Fibroblast of skin of abdomen (primary cell): ENCODE results near the gene DNM3.

Experiments
- DNase-seq: peaks from one replicate; pipeline ENCODE4 v3.0.0-alpha.2; 2013

DNM3 gene

DNA sequence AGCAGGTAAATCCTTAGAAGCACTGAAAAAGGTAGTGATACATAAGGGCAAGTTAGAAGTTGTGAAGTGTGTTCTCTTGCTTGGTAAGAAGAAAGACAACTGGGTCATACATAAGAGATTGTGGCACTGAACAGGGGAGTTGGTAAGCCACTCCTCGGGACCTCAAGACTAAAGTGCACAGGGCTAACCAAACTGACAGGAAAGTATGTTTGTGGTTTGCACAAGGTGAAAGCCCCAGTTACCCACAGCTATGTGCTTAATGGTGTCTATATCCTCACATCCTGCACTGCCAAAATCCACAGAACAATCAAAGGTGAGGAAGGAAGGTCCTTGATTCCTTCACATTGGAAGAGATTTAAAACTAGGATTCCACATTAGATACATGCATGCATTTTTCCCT lies 276.5 kb downstream of the DNM3 start:
- no peak for DNase-seq

DNA sequence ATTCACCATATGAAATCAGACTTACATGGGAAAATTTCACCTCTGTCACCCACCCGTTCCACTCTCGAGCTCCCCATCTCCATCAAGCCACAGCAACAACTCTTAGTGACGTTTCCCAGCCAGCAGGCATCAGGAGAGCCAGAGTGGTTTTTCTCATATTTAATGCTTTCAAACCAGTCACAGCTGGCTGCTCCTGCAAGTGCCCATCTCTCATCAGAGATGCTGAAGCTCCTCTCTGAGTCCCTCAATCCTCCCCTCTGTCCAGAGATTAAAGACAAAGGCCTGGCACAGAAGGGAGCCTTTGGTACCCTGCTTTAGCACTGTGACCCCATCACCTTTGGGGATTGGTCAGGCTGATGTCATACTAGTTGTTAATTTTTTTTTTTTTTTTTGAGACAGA lies 277.3 kb downstream of the DNM3 start:
- no peak for DNase-seq

DNA sequence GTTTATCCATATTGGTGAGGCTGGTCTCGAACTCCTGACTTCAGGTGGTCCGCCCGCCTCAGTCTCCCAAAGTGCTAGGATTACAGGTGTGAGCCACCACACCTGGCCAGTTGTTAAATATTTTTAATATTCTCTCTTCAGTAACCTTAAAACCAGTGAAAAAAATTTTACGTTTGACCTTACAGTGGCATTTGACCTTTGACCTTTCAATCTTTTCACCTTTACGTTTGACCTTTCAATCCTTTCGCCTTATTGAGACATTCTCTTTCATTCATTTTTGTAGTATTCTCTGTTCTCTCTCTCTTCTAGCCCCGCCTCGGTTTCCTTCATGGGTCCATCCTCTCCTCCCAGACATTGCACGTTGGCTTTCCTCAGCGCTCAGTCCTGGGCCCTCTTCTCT lies 277.9 kb downstream of the DNM3 start:
- DNase-seq, result no peak

DNA sequence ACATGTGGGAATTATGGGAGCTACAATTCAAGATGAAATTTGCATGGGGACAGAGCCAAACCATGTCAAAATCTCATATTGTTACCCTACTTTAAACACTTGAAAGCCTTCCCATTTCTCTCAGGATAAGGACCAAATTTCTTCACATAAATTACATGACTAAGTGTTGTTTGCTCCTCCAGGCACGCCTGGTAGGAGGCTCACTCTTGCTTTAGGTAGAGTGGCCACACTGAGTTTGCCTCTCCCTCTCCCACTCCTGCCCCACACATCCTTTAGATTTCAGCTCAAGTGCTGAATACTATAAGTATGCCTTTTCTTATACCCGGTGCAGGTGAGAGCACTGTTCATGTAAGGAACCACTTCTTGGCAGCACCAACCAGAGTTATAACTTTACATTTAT lies 279.1 kb downstream of the DNM3 start:
- no peak for DNase-seq

DNA sequence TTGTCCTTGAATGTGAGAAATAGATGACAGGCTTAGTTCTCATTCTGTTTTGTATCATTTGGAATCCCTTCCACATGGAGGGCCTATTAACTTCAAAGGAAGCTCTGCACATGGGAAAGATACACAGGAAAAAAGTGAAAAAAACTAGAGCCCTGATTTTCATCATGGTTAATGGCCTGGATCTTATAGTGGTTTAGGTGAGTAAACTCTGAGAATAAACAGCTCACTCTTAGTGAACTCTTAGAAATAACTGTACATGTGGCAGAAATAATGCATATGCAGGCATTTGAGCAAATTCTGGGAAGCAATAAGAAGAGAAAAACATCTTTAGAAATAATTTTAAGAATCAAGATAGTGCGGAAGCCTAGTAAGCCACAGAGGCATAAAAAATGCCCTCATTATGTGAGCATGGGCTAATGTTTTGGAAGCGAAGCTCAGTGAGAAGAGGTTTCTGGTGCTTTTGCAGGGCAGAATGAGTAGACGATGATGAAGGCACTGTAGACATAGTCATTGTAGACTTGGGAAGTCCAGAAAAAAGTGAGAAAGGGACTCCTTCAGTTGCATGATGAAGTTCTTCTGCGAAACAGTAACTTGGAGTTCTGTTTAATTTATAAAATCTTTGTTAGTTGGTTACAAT lies 279.9 kb downstream of the DNM3 start:
- DNase-seq, result no peak

DNA sequence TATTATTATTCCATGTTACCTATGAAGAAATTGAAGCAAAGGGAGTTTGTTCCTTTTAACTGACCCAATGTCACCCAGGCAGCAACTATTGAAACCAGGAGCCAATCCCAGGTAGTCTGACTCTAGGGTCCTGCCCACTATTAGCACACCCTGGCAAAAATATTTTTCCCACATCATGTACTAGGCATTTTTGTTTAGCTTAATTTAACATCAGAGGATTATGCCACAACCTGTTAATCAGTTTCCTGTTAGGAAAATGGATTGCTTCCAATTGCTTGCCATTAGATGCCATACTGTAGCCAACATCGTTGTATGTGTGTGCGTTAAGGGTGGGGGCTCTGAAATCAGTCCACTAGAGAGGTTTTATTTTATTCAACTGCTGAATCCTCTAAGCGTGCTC lies 281.1 kb downstream of the DNM3 start:
- DNase-seq, result no peak

DNA sequence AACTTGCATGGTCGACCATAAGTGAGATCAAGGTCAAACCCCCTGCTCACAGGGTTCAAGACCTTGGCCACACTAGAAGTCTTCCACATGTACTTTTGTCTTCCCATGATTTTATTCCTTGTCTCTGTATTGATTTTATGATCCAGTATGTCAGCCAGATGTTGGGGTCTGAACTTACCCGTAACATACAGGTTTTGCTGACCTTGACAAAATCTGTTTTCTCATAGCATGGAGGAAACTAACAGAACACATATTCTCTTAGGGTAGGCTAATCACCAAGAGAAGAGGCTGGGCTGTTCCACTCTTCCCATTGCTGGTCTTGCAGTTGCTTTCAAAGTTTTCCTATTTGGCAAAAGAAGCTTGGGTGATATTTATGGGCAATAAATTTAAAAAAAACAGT lies 284.0 kb downstream of the DNM3 start:
- no peak for DNase-seq

DNA sequence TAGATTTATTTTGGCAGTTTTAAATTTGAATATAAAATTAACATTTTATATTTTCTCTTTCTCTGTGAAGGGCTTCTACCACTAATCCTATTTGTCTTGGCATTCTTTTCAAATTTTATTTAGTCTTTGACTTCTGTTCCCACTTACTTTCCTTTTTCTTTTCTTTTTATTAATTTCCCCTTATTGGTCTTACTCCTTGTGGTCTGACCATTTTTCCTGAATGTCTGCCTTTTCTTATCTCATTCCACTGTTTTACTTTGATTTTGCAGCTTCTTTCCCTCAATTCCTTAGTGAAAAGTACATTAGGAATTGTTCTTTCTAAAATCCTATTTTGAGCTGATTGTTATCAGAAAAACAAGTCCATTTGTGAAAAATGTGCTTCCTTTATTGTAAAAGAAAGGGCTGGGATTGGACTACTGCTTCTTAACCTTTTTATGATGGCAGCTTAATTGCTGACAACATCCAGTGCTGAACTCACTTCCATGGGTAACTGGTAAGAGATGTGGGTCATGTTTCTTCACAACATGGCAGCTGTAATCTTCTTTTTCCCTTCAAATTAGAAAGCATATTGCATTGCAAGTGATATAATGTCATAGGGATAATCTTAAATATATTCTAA lies 284.6 kb downstream of the DNM3 start:
- DNase-seq, result no peak

DNA sequence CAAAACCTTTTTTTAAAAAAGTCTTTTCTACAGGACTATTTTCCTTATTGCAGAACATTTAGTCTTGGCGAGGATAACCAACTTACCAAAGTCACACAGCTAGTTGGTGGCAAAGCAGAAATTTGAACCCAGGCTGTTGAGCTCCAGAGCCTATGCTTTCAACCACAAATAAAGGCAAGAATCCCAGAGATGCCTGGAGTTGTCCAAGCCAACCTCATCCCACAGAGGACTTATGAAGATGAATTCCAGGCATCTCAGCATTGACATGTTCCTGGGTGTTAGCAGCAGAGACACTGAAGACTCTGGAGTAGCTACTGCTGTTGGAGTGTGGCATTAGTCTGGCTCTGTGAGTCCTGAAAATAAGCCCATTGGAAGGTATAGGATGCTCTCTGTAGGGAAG lies 291.5 kb downstream of the DNM3 start:
- no peak for DNase-seq

DNA sequence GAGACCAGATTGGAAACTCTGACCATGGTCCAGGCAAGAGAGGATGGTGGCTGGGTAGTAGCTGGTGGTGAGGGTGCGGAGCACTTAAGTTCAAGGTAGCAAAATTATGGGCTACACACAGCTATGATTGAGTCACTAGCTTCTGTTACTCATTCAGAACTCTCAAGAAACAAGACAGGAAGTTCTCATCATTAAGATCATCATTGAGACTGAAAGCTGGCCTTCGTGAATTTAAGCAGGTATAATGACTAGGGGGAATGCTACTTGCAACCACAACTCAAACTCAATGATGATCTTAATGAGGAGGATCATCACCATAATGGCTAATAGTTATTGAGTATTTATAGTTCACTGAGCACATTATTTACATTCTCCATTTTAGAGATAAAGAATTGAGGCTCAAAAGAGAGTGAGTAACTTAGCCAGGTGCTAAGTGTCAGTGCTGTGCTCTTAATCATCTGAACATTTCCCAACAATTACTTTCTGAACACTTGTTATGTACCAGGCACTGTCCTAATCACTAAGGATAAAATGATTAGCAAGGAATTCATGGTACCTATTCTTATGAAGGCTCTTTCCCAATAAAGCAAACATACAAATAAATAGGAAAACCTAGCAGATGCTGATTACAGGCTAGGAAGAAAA lies 292.9 kb downstream of the DNM3 start:
- no peak for DNase-seq

DNA sequence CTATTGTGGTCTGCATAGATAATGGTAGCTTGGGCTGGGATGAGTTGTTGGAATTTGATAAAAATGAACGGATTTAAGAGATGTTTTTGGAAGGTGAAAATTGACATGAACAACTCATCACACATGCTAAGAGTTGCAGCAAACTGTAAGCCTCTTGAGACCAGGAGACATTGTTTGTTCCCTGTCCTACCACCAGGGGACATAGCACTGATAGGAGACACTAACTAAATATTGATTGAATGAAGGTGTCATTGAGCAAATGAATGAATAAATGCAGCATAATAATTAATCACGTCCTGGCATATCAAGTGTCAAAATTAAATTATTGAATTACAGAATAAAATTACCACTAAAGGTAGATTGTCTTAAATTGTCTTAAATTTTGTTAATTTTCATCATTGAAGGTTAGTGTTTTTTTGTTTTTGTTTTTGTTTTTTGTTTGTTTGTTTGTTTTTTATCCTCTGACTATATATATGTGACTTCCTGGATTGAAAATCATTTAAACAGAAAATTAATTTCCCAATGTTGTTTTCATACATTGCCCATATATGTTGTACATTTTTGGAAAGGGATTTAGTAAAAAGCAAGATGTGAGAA lies 293.9 kb downstream of the DNM3 start:
- no peak for DNase-seq

DNA sequence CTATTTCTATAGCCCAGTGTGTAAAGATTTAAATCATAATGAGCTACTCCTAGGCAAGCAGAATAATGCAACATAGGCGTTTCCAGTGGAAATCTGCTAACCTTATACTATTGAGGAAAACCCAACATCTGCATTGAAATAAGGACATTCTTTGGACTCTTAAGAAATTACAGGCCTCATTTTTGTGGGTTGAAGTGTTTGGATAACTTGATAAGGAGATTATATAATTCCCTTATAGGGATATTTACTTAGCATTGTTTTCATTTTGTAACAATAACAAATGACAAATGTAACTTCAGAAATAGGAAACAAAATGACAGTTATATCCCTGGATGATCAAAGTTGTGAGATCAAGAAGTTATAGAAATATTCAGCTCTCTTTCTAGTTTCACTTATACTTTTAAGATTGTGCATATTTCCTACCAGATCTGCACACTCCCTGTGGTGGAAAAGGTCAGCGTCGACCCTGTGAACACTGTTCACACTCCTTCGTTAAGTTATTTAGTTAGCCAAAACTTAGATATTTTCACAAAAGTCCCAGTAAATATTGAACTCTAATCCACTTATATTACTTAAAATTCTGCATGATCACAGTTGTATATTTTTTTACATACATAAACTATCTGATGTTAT lies 294.8 kb downstream of the DNM3 start:
- DNase-seq, result peak; percentile 85

DNA sequence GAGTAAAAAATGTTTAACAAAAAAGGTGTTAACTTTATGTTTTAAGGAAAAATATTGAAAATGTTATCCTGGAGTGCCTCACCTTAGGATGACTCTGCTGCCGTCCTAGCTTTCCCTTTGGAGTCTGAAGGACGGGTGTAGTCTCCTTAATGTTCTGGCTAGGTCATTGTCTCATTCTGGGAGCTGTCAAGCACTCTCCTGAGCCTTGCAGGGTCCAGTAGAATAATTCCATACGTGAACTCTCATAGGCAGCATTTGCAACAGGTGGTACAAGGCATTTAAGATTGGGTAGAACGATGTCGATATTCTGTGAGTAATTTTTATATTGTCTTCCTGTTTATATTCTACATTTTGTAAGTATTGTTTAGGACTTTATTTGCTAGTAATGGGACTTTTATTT lies 295.6 kb downstream of the DNM3 start:
- no peak for DNase-seq

DNA sequence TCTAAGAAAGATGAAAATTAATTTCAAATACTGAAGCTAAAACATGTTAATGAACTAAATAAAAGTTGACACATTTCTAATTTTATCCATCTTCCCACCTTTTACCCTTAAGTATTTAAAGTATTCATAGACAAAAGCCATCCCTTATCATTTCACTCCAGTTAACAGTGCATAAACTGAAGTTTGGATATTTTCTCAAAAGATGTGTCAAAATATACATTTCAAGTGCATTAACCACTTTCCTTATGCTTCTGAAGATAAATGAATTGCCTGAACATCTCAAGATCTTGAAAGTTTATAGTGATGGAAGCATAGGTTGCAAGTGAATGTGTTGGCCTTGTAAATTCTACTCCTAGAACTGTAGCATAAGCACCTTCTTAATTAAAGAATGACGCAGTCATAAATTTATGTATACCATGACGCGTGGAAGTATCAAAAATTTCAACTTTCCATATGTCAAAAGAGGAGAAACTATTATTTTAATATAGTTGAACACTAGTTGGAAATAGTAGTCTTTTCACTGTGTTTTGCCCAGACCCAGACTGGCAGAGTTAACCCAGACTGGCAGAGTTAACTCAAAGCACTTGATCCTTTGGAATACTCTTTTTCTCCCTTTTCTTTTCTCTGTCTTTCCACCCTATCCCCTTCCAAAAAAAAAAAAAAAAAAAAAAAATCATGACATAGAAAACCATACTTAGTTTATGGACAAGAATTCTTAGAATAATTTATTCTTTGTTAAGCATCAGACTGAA lies 296.6 kb downstream of the DNM3 start:
- no peak for DNase-seq

DNA sequence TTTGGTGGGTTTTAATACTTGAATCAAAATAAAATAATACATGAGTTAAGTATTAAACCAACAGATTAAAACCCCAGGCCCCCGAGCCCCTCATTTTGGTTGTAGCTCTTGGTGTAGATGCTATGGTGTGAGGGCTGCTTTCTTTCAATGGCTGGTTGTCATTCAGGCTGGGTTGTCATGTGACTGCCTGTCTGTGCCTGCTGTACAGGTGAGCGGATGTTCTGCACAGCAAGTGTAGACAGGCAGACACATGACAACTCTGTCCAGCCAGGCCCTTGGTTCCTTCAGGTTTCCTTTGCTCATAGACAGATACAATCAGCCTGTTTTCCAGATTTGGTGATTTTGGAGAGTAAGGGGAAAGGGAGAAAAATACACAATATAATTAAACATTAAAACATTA lies 297.3 kb downstream of the DNM3 start:
- no peak for DNase-seq

DNA sequence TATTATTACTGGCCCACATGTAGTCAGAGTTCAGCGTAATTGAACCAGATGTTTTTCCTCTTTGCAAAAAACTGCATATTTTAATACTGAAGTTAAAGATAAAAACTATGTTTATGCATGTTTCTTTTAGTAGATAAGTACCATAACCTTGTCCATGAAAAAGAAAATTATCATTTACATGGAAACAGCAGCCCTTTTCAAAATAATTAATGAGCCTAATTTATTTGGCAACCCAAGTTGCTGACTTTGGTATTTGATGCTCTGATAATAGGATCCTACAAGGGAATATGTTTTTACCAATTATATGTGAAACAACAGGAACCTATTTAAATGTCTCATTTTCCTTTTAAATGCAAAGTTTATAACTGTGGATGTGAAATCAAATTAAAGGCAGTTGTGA lies 297.9 kb downstream of the DNM3 start:
- DNase-seq, result no peak

DNA sequence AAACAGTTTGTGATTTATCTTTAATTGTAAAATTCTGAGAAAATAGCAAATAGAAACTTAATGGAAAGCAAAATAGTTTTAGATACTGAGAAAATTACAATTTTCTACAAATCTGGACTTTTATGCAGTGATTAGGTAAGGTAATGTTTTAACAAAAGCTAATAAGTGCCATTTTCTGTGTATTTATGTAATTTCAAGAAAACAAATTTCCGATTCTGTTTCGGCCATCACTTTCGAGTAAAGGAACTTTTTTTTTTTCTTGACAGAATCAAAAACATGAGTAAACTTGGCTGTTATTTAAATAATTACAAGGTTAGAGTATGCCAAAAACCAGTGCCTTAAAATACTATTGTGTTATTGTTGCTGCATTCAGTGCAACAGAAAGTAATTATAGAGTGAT lies 298.8 kb downstream of the DNM3 start:
- DNase-seq, result no peak

DNA sequence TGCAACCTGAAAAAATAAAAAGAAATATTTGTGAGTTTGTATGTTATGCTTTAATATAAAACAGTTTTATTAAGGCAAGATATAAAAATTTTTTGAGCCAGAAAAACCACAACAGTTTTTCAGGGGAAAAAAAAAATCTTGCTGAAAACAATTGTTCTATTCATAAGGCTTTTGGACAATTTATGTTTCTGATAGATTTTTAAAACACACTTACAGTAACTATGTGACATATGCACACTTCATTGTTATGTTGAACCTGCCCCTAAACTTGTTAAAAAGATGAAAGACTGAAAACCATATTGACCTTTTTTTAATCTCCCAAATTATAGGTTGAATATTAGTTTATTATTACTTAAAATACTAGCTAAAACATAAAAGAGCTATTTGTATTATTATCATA lies 299.3 kb downstream of the DNM3 start:
- DNase-seq, result no peak

DNA sequence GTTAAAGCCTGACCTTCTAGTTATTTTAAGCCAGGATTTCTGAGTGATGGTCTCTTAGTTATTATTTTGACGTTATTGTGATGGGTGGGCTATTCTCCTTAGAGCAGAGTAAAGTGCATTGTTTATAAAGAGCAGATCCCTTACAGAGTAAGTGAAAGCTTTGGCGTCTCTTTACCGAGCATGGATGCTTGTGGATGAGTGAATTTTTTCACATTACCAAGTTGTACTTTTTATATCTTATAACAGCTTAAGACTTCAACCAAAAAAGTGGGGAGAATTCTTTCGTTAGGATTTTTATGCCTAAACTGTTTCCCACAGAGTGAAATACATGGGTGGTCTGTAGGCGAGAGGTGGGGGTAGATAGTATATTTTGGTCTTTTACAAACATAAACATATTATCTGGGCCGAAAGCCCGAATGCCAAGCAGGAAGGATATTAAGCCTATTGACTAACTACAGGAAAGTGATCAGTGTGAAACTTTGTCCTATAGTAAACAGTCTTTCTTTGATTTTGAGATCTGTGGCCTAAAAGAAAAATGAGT lies 300.1 kb downstream of the DNM3 start:
- DNase-seq, result no peak

DNA sequence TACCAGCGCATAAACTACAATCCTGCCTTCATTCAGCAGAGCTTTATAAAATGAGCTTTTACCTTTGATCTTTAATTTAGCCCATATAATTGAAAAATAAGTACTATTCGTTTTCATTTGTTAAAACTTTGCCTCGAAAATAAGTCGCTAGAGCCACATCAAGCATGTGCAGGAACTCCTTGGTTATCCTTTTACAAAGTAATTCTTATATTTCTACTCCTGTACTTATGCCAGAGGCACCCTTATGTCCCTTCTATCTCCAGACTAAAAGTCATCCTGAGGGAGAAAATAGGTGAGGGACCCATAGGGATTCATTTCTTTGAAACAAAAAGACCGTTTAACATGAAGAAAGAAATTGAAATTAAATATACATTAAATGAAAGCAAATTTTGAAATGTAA lies 301.0 kb downstream of the DNM3 start:
- DNase-seq, result no peak

DNA sequence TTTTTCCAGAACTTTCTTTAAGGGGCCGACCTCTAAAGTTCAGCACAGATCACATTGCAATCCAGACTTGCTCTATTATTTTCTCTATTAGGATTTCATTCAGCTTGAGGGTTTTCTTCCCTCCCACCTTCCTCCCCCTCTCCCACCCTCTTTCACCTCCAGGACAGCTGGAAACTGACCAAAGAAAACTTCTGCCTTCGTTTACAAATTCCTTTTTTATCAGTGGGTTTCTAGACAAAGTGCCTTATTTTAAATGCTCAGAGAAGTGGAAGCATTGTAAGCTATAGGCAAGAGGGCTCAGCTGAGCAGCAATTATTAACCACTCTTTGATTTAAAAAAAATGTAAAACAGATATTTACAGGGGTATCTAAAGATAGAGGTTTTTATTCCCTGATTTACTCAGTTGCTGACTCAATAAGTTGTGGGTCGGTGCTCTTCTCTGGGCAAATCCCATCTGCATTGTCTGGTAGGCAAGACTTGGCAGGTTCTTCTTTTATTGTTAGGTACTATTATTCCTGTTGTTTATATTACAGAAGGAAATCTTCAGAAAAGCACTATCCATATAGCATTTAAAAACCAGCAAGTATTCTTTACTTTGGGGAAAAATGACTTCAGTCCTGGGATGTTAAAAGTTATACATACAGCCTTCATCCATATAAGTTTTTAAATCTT lies 302.2 kb downstream of the DNM3 start:
- DNase-seq, result peak; percentile 87
